Spleen (tissue), 7 donors: ENCODE results near the gene SRPX.

Experiments
- CTCF ChIP-seq, 11 experiments: fragments of 200-600 bp in 7 of 11; fragments of 450-650 bp in 4 of 11; sonication (generic) in 4 of 11; IDR thresholded peaks in 8 of 11; conservative IDR thresholded peaks in 3 of 11; 1 replicate in 7 of 11; 2 replicates in 4 of 11; pipeline versions ENCODE4 v1.4.0 to v1.8.0; 2016 to 2021; ENCODE audit warnings: antibody characterized with exemption in 11 of 11, inconsistent platforms in 4 of 11, mild to moderate bottlenecking in 1 of 11
- POLR2A ChIP-seq, 3 donors: fragments of 450-650 bp; IDR thresholded peaks; one replicate each; pipeline ENCODE4 v1.5.1; 2017; ENCODE audit warnings: antibody characterized with exemption in 3 of 3, mild to moderate bottlenecking in 1 of 3
- POLR2AphosphoS5 ChIP-seq, 3 donors: sonication (generic); formaldehyde crosslinking; IDR thresholded peaks; one replicate each; pipeline ENCODE4 v1.5.1; 2017; ENCODE audit warnings: antibody characterized with exemption in 3 of 3
- donor health status: DM: no; HTN: no; CAD: no; lungs with moderate emphysema.
- donor health status: DM: no; HTN: no; CAD: no.
- donor health status: DM: no; HTN: no; CAD: no.

- no peak for TF ChIP-seq POLR2A (IDR thresholded peaks at IDR 0.05)
- no peak for TF ChIP-seq CTCF (IDR thresholded peaks at IDR 0.05 in 8 of 11, conservative IDR thresholded peaks at IDR 0.05 in 3 of 11)
- no peak for TF ChIP-seq POLR2AphosphoS5 (IDR thresholded peaks at IDR 0.05)
Measured at GRCh38 chrX:38181357-38181756, 39.3 kb downstream of the SRPX start.
